ENCODE measurements around the gene FBXW7. TPM values are rescaled to one million over a fixed set of nuclear protein-coding genes. Genes with fewer than 3 reads are reported as not detected.

The FBXW7 gene
- total RNA-seq, 1 donor from 2014 or later, result 61.1 TPM

- H3K27ac ChIP-seq, result no peak overlapping the region
- no peaks in the 10 kb centered on the region for H3K27me3 ChIP-seq
- no peaks in the 10 kb centered on the region for H3K4me1 ChIP-seq
- no peak for DNase-seq (ENCODE audit: extremely low spot score in 2 of 2)
- H3K9me3 ChIP-seq, result no peaks in the 10 kb centered on the region
- intact Hi-C loops (cut with DNase I), result no loop called here
- no peaks in the 10 kb centered on the region for H3K36me3 ChIP-seq
- H3K4me3 ChIP-seq, result no peak overlapping the region
- no peak for TF ChIP-seq CTCF (IDR thresholded peaks at IDR 0.05)
- no peak for TF ChIP-seq POLR2A (IDR thresholded peaks at IDR 0.05)
- no peak for TF ChIP-seq POLR2AphosphoS5 (IDR thresholded peaks at IDR 0.05; ENCODE audit: insufficient read depth in 1 of 2, low read depth in 1 of 2)
Measured at GRCh38 chr4:152281822-152282221, 254.1 kb downstream of the FBXW7 start.

GRCh38 chr4:152281211-152281610 lies 254.7 kb downstream of the FBXW7 start:
- intact Hi-C loops (cut with DNase I), result no loop called here
- Histone ChIP-seq H3K27me3 (no peaks in the 10 kb centered on the region), H3K4me1 (no peaks in the 10 kb centered on the region), H3K27ac (no peak overlapping the region), H3K4me3 (no peak overlapping the region), H3K9me3 (no peaks in the 10 kb centered on the region), H3K36me3 (no peaks in the 10 kb centered on the region)
- TF ChIP-seq CTCF (IDR thresholded peaks at IDR 0.05), result no peak
- TF ChIP-seq POLR2A (IDR thresholded peaks at IDR 0.05), result no peak
- no peak for TF ChIP-seq POLR2AphosphoS5 (IDR thresholded peaks at IDR 0.05; ENCODE audit: insufficient read depth in 1 of 2, low read depth in 1 of 2)
- no peak for DNase-seq (ENCODE audit: extremely low spot score in 2 of 2)

- Histone ChIP-seq H3K4me1 (no peaks in the 10 kb centered on the region), H3K27ac (no peak overlapping the region), H3K4me3 (no peak overlapping the region), H3K27me3 (no peaks in the 10 kb centered on the region), H3K36me3 (no peaks in the 10 kb centered on the region), H3K9me3 (no peaks in the 10 kb centered on the region)
- DNase-seq (ENCODE audit: extremely low spot score in 2 of 2), result no peak
- intact Hi-C loops (cut with DNase I), result no loop called here
- TF ChIP-seq POLR2A (IDR thresholded peaks at IDR 0.05), result no peak
- TF ChIP-seq CTCF (IDR thresholded peaks at IDR 0.05), result no peak
- TF ChIP-seq POLR2AphosphoS5 (IDR thresholded peaks at IDR 0.05; ENCODE audit: insufficient read depth in 1 of 2, low read depth in 1 of 2), result no peak
Measured at GRCh38 chr4:152279234-152279566, 256.7 kb downstream of the FBXW7 start.

- Histone ChIP-seq H3K27ac (no peak overlapping the region), H3K4me3 (no peak overlapping the region), H3K9me3 (no peaks in the 10 kb centered on the region), H3K27me3 (no peaks in the 10 kb centered on the region), H3K4me1 (no peaks in the 10 kb centered on the region), H3K36me3 (no peaks in the 10 kb centered on the region)
- intact Hi-C loops (cut with DNase I), result no loop called here
- TF ChIP-seq CTCF (IDR thresholded peaks at IDR 0.05), result no peak
- DNase-seq (ENCODE audit: extremely low spot score in 2 of 2), result no peak
Measured at GRCh38 chr4:152278505-152279233, 257.2 kb downstream of the FBXW7 start.

- intact Hi-C loops (cut with DNase I), result no loop called here
- no peak for DNase-seq (ENCODE audit: extremely low spot score in 2 of 2)
- Histone ChIP-seq H3K9me3 (no peaks in the 10 kb centered on the region), H3K27me3 (no peaks in the 10 kb centered on the region), H3K27ac (no peak overlapping the region), H3K4me1 (no peaks in the 10 kb centered on the region), H3K4me3 (no peak overlapping the region), H3K36me3 (no peaks in the 10 kb centered on the region)
- TF ChIP-seq CTCF (IDR thresholded peaks at IDR 0.05) (no peak), POLR2A (IDR thresholded peaks at IDR 0.05) (no peak), POLR2AphosphoS5 (IDR thresholded peaks at IDR 0.05; ENCODE audit: insufficient read depth in 1 of 2, low read depth in 1 of 2) (no peak)
Measured at GRCh38 chr4:152278172-152278504, 257.8 kb downstream of the FBXW7 start.
